HEK293T (cell line): ENCODE results near the gene PLCXD3.

ENCODE experiments used
- ARNT ChIP-seq: fragments of 450-650 bp; IDR thresholded peaks from 2 replicates; pipeline ENCODE4 v1.6.1; 2017; ENCODE audit warnings: mild to moderate bottlenecking
- ELF4 ChIP-seq: fragments of 450-650 bp; IDR thresholded peaks from 2 replicates; pipeline ENCODE4 v1.6.1; 2017; ENCODE audit warnings: antibody characterized with exemption
- FOXA1 ChIP-seq: fragments of 450-650 bp; IDR thresholded peaks from 2 replicates; pipeline ENCODE4 v1.6.1; 2016; ENCODE audit warnings: mild to moderate bottlenecking
- FOXK2 ChIP-seq: fragments of 450-650 bp; IDR thresholded peaks from 2 replicates; pipeline ENCODE4 v1.6.1; 2016; ENCODE audit warnings: mild to moderate bottlenecking
- FOXM1 ChIP-seq: fragments of 450-650 bp; IDR thresholded peaks from 2 replicates; pipeline ENCODE4 v1.6.1; 2017; ENCODE audit warnings: mild to moderate bottlenecking, borderline replicate concordance
- LEF1 ChIP-seq: fragments of 450-650 bp; IDR thresholded peaks from 2 replicates; pipeline ENCODE4 v1.6.1; 2017; ENCODE audit warnings: mild to moderate bottlenecking, borderline replicate concordance
- PKNOX1 ChIP-seq: fragments of 450-650 bp; IDR thresholded peaks from 2 replicates; pipeline ENCODE4 v1.6.1; 2016
- SP1 ChIP-seq: fragments of 450-650 bp; IDR thresholded peaks from 2 replicates; pipeline ENCODE4 v1.6.1; 2017
- TARDBP ChIP-seq: fragments of 450-650 bp; IDR thresholded peaks from 2 replicates; pipeline ENCODE4 v1.6.1; 2016

GRCh38 chr5:41508696-41509398 lies 1.6 kb downstream of the PLCXD3 start:
- no peak for TF ChIP-seq ELF4
- TF ChIP-seq SP1 = no peak
- no peak for TF ChIP-seq ARNT
- no peak for TF ChIP-seq FOXK2
- TF ChIP-seq PKNOX1 = no peak
- TF ChIP-seq TARDBP = no peak
- no peak for TF ChIP-seq FOXA1
- TF ChIP-seq LEF1 = no peak
- no peak for TF ChIP-seq FOXM1
